Mesothelial cell of epicardium (in vitro differentiated cells): ENCODE data around the gene PLOD2. TPM values are rescaled to one million over a fixed set of nuclear protein-coding genes. Genes with fewer than 3 reads are reported as not detected.

Experiments
- DNase-seq, 2 experiments: peaks; one replicate each; pipeline ENCODE4 v3.0.0; 2021; ENCODE audit warnings: low spot score in 2 of 2; ENCODE audit not compliant: unreplicated experiment in 2 of 2
- H3K27ac Mint-ChIP-seq: 2 replicates; pipeline ENCODE4 v1.8.0; 2021; ENCODE audit warnings: mixed read lengths
- H3K27me3 Mint-ChIP-seq: 2 replicates; pipeline ENCODE4 v1.8.0; 2021; ENCODE audit warnings: low read depth, mixed read lengths
- H3K36me3 Mint-ChIP-seq: 2 replicates; pipeline ENCODE4 v1.8.0; 2021; ENCODE audit warnings: mixed read lengths
- H3K4me1 Mint-ChIP-seq: 2 replicates; pipeline ENCODE4 v1.8.0; 2021; ENCODE audit warnings: mixed read lengths
- H3K4me3 Mint-ChIP-seq: 2 replicates; pipeline ENCODE4 v1.8.0; 2021; ENCODE audit warnings: mild to moderate bottlenecking, moderate library complexity, mixed read lengths
- H3K9me3 Mint-ChIP-seq: 2 replicates; pipeline ENCODE4 v1.8.0; 2021; ENCODE audit warnings: mixed read lengths
- total RNA-seq: library from RNA; stranded (reverse); gene quantifications from 3 replicates; pipeline ENCODE4 v1.2.1, GENCODE V29; 2021
- TF ChIP-seq, protein P1 (sequence below): fragments of 200-600 bp; sonication (generic); IDR thresholded peaks from one replicate; pipeline ENCODE4 v1.5.0; 2021; ENCODE audit warnings: antibody characterized with exemption; ENCODE audit not compliant: unreplicated experiment

PLOD2 gene
- total RNA-seq, 1 donor from 2014 or later = 86.0 TPM

DNA sequence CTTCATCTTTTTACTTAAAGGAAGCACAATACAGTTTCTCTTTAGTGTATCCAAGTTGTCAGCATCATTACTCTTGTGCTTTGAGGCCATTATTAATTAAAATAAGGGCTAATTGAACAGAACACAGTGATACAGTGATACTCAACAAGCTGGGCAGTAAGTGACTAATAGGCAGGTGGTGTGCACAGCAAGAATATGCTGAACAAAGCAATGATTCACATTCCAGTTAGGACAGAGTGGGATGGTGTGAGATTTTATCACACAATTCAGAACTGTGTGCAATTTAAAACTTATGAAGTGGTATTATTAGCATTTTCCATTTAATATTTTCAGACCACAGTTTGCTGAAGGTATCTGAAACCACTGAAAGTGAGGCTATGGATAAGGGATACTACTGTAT, 116.9 kb downstream of the PLOD2 start:
- DNase-seq = no peak
- no peak overlapping the region for H3K27ac Mint-ChIP-seq
- H3K4me3 Mint-ChIP-seq = no peak overlapping the region
- TF ChIP-seq, protein P1, sequence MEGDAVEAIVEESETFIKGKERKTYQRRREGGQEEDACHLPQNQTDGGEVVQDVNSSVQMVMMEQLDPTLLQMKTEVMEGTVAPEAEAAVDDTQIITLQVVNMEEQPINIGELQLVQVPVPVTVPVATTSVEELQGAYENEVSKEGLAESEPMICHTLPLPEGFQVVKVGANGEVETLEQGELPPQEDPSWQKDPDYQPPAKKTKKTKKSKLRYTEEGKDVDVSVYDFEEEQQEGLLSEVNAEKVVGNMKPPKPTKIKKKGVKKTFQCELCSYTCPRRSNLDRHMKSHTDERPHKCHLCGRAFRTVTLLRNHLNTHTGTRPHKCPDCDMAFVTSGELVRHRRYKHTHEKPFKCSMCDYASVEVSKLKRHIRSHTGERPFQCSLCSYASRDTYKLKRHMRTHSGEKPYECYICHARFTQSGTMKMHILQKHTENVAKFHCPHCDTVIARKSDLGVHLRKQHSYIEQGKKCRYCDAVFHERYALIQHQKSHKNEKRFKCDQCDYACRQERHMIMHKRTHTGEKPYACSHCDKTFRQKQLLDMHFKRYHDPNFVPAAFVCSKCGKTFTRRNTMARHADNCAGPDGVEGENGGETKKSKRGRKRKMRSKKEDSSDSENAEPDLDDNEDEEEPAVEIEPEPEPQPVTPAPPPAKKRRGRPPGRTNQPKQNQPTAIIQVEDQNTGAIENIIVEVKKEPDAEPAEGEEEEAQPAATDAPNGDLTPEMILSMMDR = no peak
- no peaks in the 10 kb centered on the region for H3K27me3 Mint-ChIP-seq
- H3K4me1 Mint-ChIP-seq = no peaks in the 10 kb centered on the region
- H3K36me3 Mint-ChIP-seq = peaks cover 3% of the 10 kb centered on the region
- H3K9me3 Mint-ChIP-seq = peaks cover 28% of the 10 kb centered on the region

DNA sequence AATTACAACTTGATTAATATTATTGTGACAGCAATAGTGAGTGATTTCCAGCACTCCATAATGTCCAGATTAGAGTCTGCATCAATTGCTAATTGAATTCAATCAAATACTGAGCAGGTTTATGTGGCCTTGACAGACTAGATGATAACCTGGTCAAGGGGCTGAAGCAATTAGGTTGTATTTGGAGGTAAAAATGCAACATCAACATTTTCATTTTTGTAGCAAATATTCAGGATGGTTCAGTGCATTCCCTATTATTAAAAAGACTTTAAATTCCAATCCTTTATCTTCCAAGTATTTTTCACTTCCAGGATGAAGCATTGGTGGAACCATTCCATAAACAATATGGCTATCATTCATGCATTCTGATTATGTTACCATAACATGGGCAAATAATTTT, 120.4 kb downstream of the PLOD2 start:
- no peaks in the 10 kb centered on the region for H3K4me1 Mint-ChIP-seq
- TF ChIP-seq, protein P1 = no peak
- peaks cover 20% of the 10 kb centered on the region for H3K9me3 Mint-ChIP-seq
- H3K27ac Mint-ChIP-seq = no peak overlapping the region
- no peaks in the 10 kb centered on the region for H3K27me3 Mint-ChIP-seq
- DNase-seq = no peak
- no peak overlapping the region for H3K4me3 Mint-ChIP-seq
- peaks cover 3% of the 10 kb centered on the region for H3K36me3 Mint-ChIP-seq

DNA sequence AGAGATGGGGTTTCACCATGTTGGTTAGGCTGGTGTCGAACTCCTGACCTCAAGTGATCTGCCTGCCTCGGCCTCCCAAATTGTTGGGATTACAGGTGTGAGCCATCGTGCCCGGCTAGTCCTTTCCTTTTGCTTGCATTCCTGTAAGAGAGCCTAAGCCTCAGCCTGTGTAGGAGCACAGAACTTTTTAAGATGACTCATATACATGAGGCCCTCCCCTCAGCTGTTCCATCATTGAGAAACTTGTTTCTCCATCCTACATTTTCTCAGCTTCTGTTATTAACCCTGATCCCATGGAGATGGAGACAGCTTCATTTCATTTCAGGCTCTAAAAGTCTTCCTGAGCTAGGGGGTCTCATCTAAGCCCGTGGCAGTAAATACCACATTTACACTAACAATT, 123.3 kb downstream of the PLOD2 start:
- Mint-ChIP-seq H3K27ac (no peak overlapping the region), H3K4me1 (peaks cover 5% of the 10 kb centered on the region), H3K9me3 (peaks cover 6% of the 10 kb centered on the region), H3K36me3 (no peaks in the 10 kb centered on the region), H3K4me3 (no peak overlapping the region), H3K27me3 (no peaks in the 10 kb centered on the region)
- TF ChIP-seq, protein P1 = no peak
- DNase-seq = no peak

DNA sequence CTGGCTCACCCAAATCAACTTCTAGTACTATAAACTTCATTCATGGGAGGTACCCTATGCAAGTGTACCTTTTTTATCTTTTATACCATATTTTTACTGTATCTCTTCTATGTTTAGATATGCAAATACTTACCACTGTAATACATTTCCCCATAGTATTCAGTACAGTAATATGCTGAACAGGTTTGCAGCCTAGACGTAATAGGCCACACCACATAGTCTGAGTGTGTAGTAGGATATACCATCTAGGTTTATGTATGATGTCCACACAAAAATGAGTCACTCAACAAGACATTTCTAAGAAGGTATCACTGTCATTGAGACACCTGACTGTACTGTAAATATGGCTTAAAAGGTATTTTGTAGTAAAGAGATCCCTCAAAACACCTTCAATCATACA, 124.7 kb downstream of the PLOD2 start:
- peaks cover 9% of the 10 kb centered on the region for H3K4me1 Mint-ChIP-seq
- H3K27me3 Mint-ChIP-seq = no peaks in the 10 kb centered on the region
- H3K36me3 Mint-ChIP-seq = no peaks in the 10 kb centered on the region
- TF ChIP-seq, protein P1 = no peak
- no peaks in the 10 kb centered on the region for H3K9me3 Mint-ChIP-seq
- no peak overlapping the region for H3K4me3 Mint-ChIP-seq
- DNase-seq = no peak
- H3K27ac Mint-ChIP-seq = no peak overlapping the region

DNA sequence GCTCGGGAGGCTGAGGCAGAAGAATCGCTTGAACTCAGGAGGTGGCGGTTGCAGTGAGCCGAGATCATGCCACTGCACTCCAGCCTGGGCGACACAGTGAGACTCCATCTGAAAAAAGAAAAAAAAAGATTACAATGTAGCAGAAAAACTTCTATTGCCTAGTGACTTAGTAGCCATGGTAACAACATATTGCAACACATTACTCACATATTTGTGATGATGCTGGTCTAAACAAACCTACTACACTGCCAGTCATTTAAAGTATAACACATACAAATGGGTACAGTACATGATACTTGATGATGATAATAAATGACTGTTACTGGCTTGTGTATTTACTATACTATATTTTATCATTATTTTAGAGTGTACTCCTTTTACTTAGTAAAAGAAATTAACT, 125.6 kb downstream of the PLOD2 start:
- Mint-ChIP-seq H3K4me1 (peaks cover 9% of the 10 kb centered on the region), H3K36me3 (no peaks in the 10 kb centered on the region), H3K4me3 (no peak overlapping the region), H3K9me3 (peaks cover 7% of the 10 kb centered on the region), H3K27me3 (no peaks in the 10 kb centered on the region), H3K27ac (no peak overlapping the region)
- TF ChIP-seq, protein P1 = no peak
- DNase-seq = no peak

DNA sequence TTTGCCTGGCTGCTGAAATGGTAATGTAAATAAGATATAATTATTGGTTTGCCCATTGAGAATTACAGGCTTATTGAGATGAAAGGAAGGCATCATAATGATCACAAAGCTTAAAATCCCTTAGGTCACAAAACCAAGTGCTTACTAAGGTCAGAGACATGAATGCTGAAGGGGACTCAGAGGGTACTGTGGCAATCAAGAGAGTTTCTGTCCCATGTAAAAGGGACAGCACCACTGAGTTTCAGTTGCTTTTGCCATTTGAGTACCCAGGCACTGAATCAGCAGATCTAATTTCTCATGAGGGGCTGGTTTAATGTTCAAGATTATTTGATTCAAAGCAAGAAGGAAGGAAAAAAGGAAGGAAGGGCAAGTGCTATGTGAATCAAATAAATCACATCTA, 127.0 kb downstream of the PLOD2 start:
- TF ChIP-seq, protein P1 = no peak

More for the DNA sequence above, 127.0 kb downstream of the PLOD2 start:
- no peak overlapping the region for H3K4me3 Mint-ChIP-seq
- no peaks in the 10 kb centered on the region for H3K27me3 Mint-ChIP-seq
- H3K9me3 Mint-ChIP-seq = peaks cover 17% of the 10 kb centered on the region
- no peak for DNase-seq
- H3K36me3 Mint-ChIP-seq = peaks cover 5% of the 10 kb centered on the region
- no peak overlapping the region for H3K27ac Mint-ChIP-seq
- H3K4me1 Mint-ChIP-seq = peaks cover 9% of the 10 kb centered on the region
